HL-60/S4 (cell line): ENCODE results near the gene TMEM140.

Experiments
- in situ Hi-C: fragments of 300-500 bp; cut with MboI; formaldehyde crosslinking; loops from 2 replicates; pipeline ENCODE4 v1.14.3; 2022; ENCODE audit warnings: low sequenced_read_pairs

The TMEM140 gene

GRCh38 chr7:135158141-135158655 lies 10.3 kb downstream of the TMEM140 start:
- in situ Hi-C loops = no loop called here

GRCh38 chr7:135158874-135159273 lies 11.0 kb downstream of the TMEM140 start:
- in situ Hi-C loops = no loop called here

- in situ Hi-C loops = loop anchor here (10.0 kb wide), 1 partner anchor 175 kb away; the partner anchor contains the start of gene AGBL3
Observed at GRCh38 chr7:135159359-135160085, 11.7 kb downstream of the TMEM140 start.

- in situ Hi-C loops = loop anchor here (10.0 kb wide), 1 partner anchor 175 kb away; the partner anchor contains the start of gene AGBL3
Observed at GRCh38 chr7:135160098-135160857, 12.4 kb downstream of the TMEM140 start.

- in situ Hi-C loops = loop anchor here (10.0 kb wide), 1 partner anchor 176 kb away; the partner anchor contains the start of gene AGBL3
Observed at GRCh38 chr7:135160858-135161653, 13.2 kb downstream of the TMEM140 start.

- in situ Hi-C loops = loop anchor here (10.0 kb wide), 1 partner anchor 177 kb away; the partner anchor contains the start of gene AGBL3
Observed at GRCh38 chr7:135161669-135162068, 13.8 kb downstream of the TMEM140 start.

GRCh38 chr7:135162382-135163001 lies 14.6 kb downstream of the TMEM140 start:
- in situ Hi-C loops = loop anchor here (10.0 kb wide), 1 partner anchor 178 kb away; the partner anchor contains the start of gene AGBL3

- in situ Hi-C loops = loop anchor here (10.0 kb wide), 1 partner anchor 180 kb away; the partner anchor contains the start of gene AGBL3
Observed at GRCh38 chr7:135164357-135165061, 16.6 kb downstream of the TMEM140 start.

GRCh38 chr7:135165862-135166261 lies 18.0 kb downstream of the TMEM140 start:
- in situ Hi-C loops = loop anchor here (10.0 kb wide), 1 partner anchor 181 kb away; the partner anchor contains the start of gene AGBL3

- in situ Hi-C loops = loop anchor here (10.0 kb wide), 1 partner anchor 182 kb away; the partner anchor contains the start of gene AGBL3
Observed at GRCh38 chr7:135166338-135166990, 18.6 kb downstream of the TMEM140 start.

GRCh38 chr7:135167365-135167917 lies 19.6 kb downstream of the TMEM140 start:
- in situ Hi-C loops = loop anchor here (10.0 kb wide), 1 partner anchor 183 kb away; the partner anchor contains the start of gene AGBL3

GRCh38 chr7:135168001-135168400 lies 20.1 kb downstream of the TMEM140 start:
- in situ Hi-C loops = loop anchor here (10.0 kb wide), 1 partner anchor 183 kb away; the partner anchor contains the start of gene AGBL3

- in situ Hi-C loops = loop anchor here (10.0 kb wide), 1 partner anchor 184 kb away; the partner anchor contains the start of gene AGBL3
Observed at GRCh38 chr7:135168489-135169140, 20.7 kb downstream of the TMEM140 start.

GRCh38 chr7:135169141-135169963 lies 21.5 kb downstream of the TMEM140 start:
- in situ Hi-C loops = loop anchor here (10.0 kb wide), 1 partner anchor 185 kb away; the partner anchor contains the start of gene AGBL3

GRCh38 chr7:135169964-135170273 lies 22.0 kb downstream of the TMEM140 start:
- in situ Hi-C loops = loop anchor here (10.0 kb wide), 1 partner anchor 185 kb away; the partner anchor contains the start of gene AGBL3

GRCh38 chr7:135170274-135170997 lies 22.6 kb downstream of the TMEM140 start, which contains the start of gene CYREN:
CYREN (minus strand) TSS chr7:135170707; CDS start chr7:135168922, 1,785 bp downstream.
- in situ Hi-C loops = no loop called here
